Natural killer cell (primary cell): ENCODE data around the gene SHKBP1. TPM values are rescaled to one million over a fixed set of nuclear protein-coding genes. Genes with fewer than 3 reads are reported as not detected.
"Not testable (repeated sequence)": the region's sequence is repeated elsewhere in the genome, so short reads cannot be mapped to it uniquely, and the experiment has no call there.

Source experiments
- ATAC-seq, 3 donors: fragments of 150-1000 bp in 2 of 3; fragments of 200-7000 bp in 1 of 3; cut with Tn5 transposase; 1 replicate in 1 of 3; 2 replicates in 2 of 3; pipeline ENCODE4 v1.10.0; 2021; ENCODE audit warnings: mild to moderate bottlenecking in 2 of 3, moderate library complexity in 2 of 3
- DNase-seq, 2 donors: peaks; one replicate each; pipeline versions ENCODE4 v3.0.0 to v3.0.0-alpha.2; 2013 to 2021; ENCODE audit warnings: mixed read lengths in 1 of 2
- H3K27ac ChIP-seq: one replicate; pipeline ENCODE4 v1.5.1; 2013; ENCODE audit warnings: mild to moderate bottlenecking, low read length
- H3K27me3 ChIP-seq: one replicate; pipeline ENCODE4 v1.6.1; 2013; ENCODE audit warnings: low read length; ENCODE audit not compliant: control insufficient read depth, insufficient read depth
- H3K36me3 ChIP-seq: one replicate; pipeline ENCODE4 v1.6.1; 2013; ENCODE audit warnings: low read length; ENCODE audit not compliant: control insufficient read depth, insufficient read depth
- H3K4me1 ChIP-seq: one replicate; pipeline ENCODE4 v1.6.1; 2013; ENCODE audit warnings: low read length; ENCODE audit not compliant: control insufficient read depth, insufficient read depth
- H3K4me3 ChIP-seq: one replicate; pipeline ENCODE4 v1.5.1; 2013; ENCODE audit warnings: low read length
- H3K9me3 ChIP-seq: one replicate; pipeline ENCODE4 v1.6.1; 2013; ENCODE audit warnings: low read length; ENCODE audit not compliant: control insufficient read depth, insufficient read depth
- H3K27ac Mint-ChIP-seq, 2 donors: one replicate each; pipeline ENCODE4 v1.8.0; 2022; ENCODE audit warnings: mild to moderate bottlenecking in 2 of 2, mixed read lengths in 2 of 2, moderate library complexity in 1 of 2
- H3K27me3 Mint-ChIP-seq, 2 donors: one replicate each; pipeline ENCODE4 v1.8.0; 2022; ENCODE audit warnings: low read depth in 2 of 2, mixed read lengths in 2 of 2
- H3K36me3 Mint-ChIP-seq: one replicate; pipeline ENCODE4 v1.8.0; 2022; ENCODE audit warnings: mixed read lengths
- H3K4me1 Mint-ChIP-seq, 2 donors: one replicate each; pipeline ENCODE4 v1.8.0; 2022; ENCODE audit warnings: mixed read lengths in 2 of 2
- H3K4me3 Mint-ChIP-seq: one replicate; pipeline ENCODE4 v1.8.0; 2022; ENCODE audit warnings: mild to moderate bottlenecking, moderate library complexity, mixed read lengths
- H3K9me3 Mint-ChIP-seq, 2 donors: one replicate each; pipeline ENCODE4 v1.8.0; 2022; ENCODE audit warnings: mixed read lengths in 2 of 2
- CTCF ChIP-seq: fragments of 200-600 bp; IDR thresholded peaks from one replicate; pipeline ENCODE4 v1.8.0; 2022; ENCODE audit warnings: antibody characterized with exemption
- WGBS: methylation state at CpG from one replicate; pipeline ENCODE4 v1.1.7; 2013; ENCODE audit warnings: missing lambda C conversion rate; ENCODE audit not compliant: insufficient coverage; 5-methylcytosine and 5-hydroxymethylcytosine counted together
- intact Hi-C: fragments of 100-400 bp; cut with micrococcal nuclease; formaldehyde crosslinking; loops from one replicate; pipeline ENCODE4 v1.14.2; 2022
- total RNA-seq, 4 donors: library from RNA; stranded (reverse); fragments of 120-200 nt in 1 of 4; gene quantifications; one replicate each; pipeline versions ENCODE4 v1.2.3 to v1.2.4, GENCODE V29; 2013 to 2022

Gene SHKBP1
- total RNA-seq, 3 donors from 2014 or later (not counting 1 experiment from before 2014, with no cell fraction given): 209 to 224 (median 209) TPM

- H3K36me3 Mint-ChIP-seq, H3K4me1 Mint-ChIP-seq, H3K9me3 Mint-ChIP-seq, ATAC-seq, H3K4me3 ChIP-seq, DNase-seq, H3K4me1 ChIP-seq, H3K9me3 ChIP-seq, H3K27ac Mint-ChIP-seq, H3K27ac ChIP-seq, H3K36me3 ChIP-seq, H3K4me3 Mint-ChIP-seq: not testable (repeated sequence)
- H3K27me3 Mint-ChIP-seq: peaks cover 18 to 26% of the 10 kb centered on the region in 2 donors
- intact Hi-C loops: loop anchor here (5.0 kb wide), 1 partner anchor 85 kb away; no protein-coding TSS in a partner anchor
- peaks cover 12% of the 10 kb centered on the region for H3K27me3 ChIP-seq
- WGBS: no CpG with 5 or more reads among the region's 4 CpGs
Measured at GRCh38 chr19:40547190-40547589, 29.5 kb upstream of the SHKBP1 start.

GRCh38 chr19:40547836-40548235 is 28.8 kb upstream of the SHKBP1 start:
- intact Hi-C loops: loop anchor here (5.0 kb wide), 1 partner anchor 84 kb away; no protein-coding TSS in a partner anchor
- Histone ChIP-seq H3K4me3 (no peak overlapping the region), H3K36me3 (no peaks in the 10 kb centered on the region), H3K9me3 (no peaks in the 10 kb centered on the region), H3K27ac (no peak overlapping the region), H3K4me1 (peaks cover 5% of the 10 kb centered on the region), H3K27me3 (peaks cover 12% of the 10 kb centered on the region)
- H3K9me3 Mint-ChIP-seq: no peaks in the 10 kb centered on the region
- H3K4me1 Mint-ChIP-seq: peaks cover 0 to 5% of the 10 kb centered on the region in 2 donors
- 67% methylated on average over 1 of the region's 1 CpG for WGBS
- ATAC-seq (no peak), DNase-seq (no peak)
- H3K36me3 Mint-ChIP-seq: no peaks in the 10 kb centered on the region
- no peak overlapping the region for H3K27ac Mint-ChIP-seq
- TF ChIP-seq CTCF: no peak
- H3K4me3 Mint-ChIP-seq: no peak overlapping the region
- H3K27me3 Mint-ChIP-seq: peaks cover 23 to 25% of the 10 kb centered on the region in 2 donors

- H3K27ac ChIP-seq: no peak overlapping the region
- peaks cover 5% of the 10 kb centered on the region for H3K4me1 ChIP-seq
- H3K36me3 ChIP-seq: no peaks in the 10 kb centered on the region
- ATAC-seq (peak; percentile 70 to 93 (median 77)), DNase-seq (peak; percentile 46 to 83)
- TF ChIP-seq CTCF: no peak
- Mint-ChIP-seq H3K27me3 (peaks cover 36% of the 10 kb centered on the region in 2 donors), H3K36me3 (no peaks in the 10 kb centered on the region), H3K4me3 (no peak overlapping the region), H3K9me3 (no peaks in the 10 kb centered on the region), H3K4me1 (peaks cover 0 to 5% of the 10 kb centered on the region in 2 donors), H3K27ac (no peak overlapping the region)
- WGBS: 7% methylated on average over 43 of the region's 43 CpGs
- intact Hi-C loops: loop anchor here (5.0 kb wide), 1 partner anchor 83 kb away; no protein-coding TSS in a partner anchor
- peaks cover 14% of the 10 kb centered on the region for H3K27me3 ChIP-seq
- no peaks in the 10 kb centered on the region for H3K9me3 ChIP-seq
- no peak overlapping the region for H3K4me3 ChIP-seq
Measured at GRCh38 chr19:40549007-40549708, 27.5 kb upstream of the SHKBP1 start.

- no peak for TF ChIP-seq CTCF
- Histone ChIP-seq H3K9me3 (no peaks in the 10 kb centered on the region), H3K27me3 (peaks cover 19% of the 10 kb centered on the region), H3K36me3 (no peaks in the 10 kb centered on the region), H3K4me3 (no peak overlapping the region), H3K27ac (no peak overlapping the region), H3K4me1 (peaks cover 5% of the 10 kb centered on the region)
- no peak overlapping the region for H3K4me3 Mint-ChIP-seq
- DNase-seq (no peak), ATAC-seq (no peak)
- no peak overlapping the region for H3K27ac Mint-ChIP-seq
- H3K36me3 Mint-ChIP-seq: no peaks in the 10 kb centered on the region
- intact Hi-C loops: loop anchor here (5.0 kb wide), 1 partner anchor 46 kb away; no protein-coding TSS in a partner anchor
- peaks cover 0 to 5% of the 10 kb centered on the region in 2 donors for H3K4me1 Mint-ChIP-seq
- H3K27me3 Mint-ChIP-seq: peaks cover 53 to 54% of the 10 kb centered on the region in 2 donors
- 93% methylated on average over 3 of the region's 4 CpGs for WGBS
- H3K9me3 Mint-ChIP-seq: no peaks in the 10 kb centered on the region
Measured at GRCh38 chr19:40550951-40551350, 25.7 kb upstream of the SHKBP1 start.
